ENCODE measurements around the gene CFAP65. TPM values are rescaled to one million over a fixed set of nuclear protein-coding genes. Genes with fewer than 3 reads are reported as not detected.
A peak's percentile ranks its signal among the peaks of the same experiment; 100 is the strongest.

The CFAP65 gene, protein sequence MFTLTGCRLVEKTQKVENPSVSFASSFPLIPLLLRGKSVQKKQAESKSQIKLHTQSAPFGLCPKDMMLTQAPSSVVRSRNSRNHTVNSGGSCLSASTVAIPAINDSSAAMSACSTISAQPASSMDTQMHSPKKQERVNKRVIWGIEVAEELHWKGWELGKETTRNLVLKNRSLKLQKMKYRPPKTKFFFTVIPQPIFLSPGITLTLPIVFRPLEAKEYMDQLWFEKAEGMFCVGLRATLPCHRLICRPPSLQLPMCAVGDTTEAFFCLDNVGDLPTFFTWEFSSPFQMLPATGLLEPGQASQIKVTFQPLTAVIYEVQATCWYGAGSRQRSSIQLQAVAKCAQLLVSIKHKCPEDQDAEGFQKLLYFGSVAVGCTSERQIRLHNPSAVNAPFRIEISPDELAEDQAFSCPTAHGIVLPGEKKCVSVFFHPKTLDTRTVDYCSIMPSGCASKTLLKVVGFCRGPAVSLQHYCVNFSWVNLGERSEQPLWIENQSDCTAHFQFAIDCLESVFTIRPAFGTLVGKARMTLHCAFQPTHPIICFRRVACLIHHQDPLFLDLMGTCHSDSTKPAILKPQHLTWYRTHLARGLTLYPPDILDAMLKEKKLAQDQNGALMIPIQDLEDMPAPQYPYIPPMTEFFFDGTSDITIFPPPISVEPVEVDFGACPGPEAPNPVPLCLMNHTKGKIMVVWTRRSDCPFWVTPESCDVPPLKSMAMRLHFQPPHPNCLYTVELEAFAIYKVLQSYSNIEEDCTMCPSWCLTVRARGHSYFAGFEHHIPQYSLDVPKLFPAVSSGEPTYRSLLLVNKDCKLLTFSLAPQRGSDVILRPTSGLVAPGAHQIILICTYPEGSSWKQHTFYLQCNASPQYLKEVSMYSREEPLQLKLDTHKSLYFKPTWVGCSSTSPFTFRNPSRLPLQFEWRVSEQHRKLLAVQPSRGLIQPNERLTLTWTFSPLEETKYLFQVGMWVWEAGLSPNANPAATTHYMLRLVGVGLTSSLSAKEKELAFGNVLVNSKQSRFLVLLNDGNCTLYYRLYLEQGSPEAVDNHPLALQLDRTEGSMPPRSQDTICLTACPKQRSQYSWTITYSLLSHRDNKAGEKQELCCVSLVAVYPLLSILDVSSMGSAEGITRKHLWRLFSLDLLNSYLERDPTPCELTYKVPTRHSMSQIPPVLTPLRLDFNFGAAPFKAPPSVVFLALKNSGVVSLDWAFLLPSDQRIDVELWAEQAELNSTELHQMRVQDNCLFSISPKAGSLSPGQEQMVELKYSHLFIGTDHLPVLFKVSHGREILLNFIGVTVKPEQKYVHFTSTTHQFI (N-terminal part only)
- total RNA-seq = 0.93 and 1.4 TPM in 2 replicates
- long read RNA-seq = 0 reads

DNA sequence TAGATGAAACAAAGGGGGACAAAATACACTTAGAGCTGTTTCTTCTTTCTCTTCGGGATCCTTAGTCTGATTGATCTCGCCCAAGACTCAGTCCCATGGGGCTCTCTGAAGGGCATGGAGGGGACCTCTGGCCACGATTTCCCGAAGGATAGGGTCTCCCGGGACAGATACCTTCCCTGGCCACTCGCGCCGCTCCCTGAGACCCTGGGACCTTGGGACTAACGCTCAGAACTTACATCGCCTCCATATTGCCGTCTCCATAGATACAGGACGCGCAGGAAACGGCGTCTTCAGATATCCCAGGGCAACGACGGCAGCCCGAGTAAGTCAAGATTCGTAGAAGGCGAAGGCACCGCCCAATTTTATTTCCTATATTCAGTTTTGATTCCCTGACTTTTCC, at the start of gene CFAP65:
Gene CFAP65 (minus strand): TSS at position 265 of the 400 bp plus-strand sequence. CDS start 2,468 bp downstream, outside the sequence.
- DNase-seq (ENCODE audit: low read depth, low spot score) = peak; percentile 37
- Mint-ChIP-seq H3K27ac (ENCODE audit: unreplicated experiment) (no peak within 1 kb of the TSS), H3K4me3 (peak within 1 kb of the TSS; percentile 87), H3K9me3 (no peaks in the 10 kb centered on the region), H3K4me1 (peaks cover 11% of the 10 kb centered on the region), H3K36me3 (ENCODE audit: low read depth) (no peaks in the 10 kb centered on the region), H3K27me3 (ENCODE audit: low read depth) (peaks cover 94% of the 10 kb centered on the region)
- TF ChIP-seq, protein P1, sequence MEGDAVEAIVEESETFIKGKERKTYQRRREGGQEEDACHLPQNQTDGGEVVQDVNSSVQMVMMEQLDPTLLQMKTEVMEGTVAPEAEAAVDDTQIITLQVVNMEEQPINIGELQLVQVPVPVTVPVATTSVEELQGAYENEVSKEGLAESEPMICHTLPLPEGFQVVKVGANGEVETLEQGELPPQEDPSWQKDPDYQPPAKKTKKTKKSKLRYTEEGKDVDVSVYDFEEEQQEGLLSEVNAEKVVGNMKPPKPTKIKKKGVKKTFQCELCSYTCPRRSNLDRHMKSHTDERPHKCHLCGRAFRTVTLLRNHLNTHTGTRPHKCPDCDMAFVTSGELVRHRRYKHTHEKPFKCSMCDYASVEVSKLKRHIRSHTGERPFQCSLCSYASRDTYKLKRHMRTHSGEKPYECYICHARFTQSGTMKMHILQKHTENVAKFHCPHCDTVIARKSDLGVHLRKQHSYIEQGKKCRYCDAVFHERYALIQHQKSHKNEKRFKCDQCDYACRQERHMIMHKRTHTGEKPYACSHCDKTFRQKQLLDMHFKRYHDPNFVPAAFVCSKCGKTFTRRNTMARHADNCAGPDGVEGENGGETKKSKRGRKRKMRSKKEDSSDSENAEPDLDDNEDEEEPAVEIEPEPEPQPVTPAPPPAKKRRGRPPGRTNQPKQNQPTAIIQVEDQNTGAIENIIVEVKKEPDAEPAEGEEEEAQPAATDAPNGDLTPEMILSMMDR (conservative IDR thresholded peaks at IDR 0.05) = no peak

DNA sequence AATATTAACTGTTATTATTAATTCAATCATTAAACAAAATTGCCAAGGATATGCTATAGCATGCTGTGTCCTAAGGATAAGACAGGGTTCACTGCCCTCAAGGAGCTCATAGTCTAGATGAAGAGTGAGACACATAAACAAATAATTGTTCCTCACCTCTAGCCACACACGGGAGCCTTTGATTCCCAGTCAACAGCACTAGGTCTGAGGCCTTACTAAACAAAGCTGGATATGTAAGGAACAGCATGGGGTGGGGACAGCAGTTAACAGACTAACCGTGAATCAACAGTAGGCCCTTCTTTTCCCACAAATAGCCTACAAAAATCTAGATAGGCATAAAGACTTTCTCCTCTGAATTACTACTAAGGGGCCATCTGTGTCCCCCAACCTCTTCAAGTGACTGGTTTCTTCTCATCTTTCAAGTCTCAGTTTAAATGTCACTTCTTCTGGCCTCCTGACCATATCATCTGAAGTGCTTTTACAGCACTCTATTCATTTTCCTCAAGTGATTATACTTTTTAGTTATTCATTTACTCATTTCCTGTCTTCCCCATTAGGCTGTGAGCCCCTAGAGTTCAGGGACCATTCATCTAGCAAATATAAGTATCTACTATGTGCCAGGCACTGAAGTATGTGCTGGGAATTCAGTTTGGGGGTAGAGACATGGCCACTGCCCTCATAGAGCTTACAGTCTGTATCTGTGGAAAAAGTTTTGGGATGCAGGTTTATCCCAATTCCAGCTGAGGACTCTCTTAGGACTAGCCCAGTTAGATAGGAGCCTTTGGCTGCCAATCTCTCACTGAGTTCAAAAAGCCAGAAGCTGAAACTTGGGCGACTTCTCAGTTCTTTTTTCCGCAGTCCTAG, 49.4 kb upstream of the CFAP65 start:
- H3K9me3 Mint-ChIP-seq = no peaks in the 10 kb centered on the region
- H3K27me3 Mint-ChIP-seq (ENCODE audit: low read depth) = no peaks in the 10 kb centered on the region
- TF ChIP-seq, protein P1 (conservative IDR thresholded peaks at IDR 0.05) = no peak
- H3K4me3 Mint-ChIP-seq = no peak overlapping the region
- no peak for DNase-seq (ENCODE audit: low read depth, low spot score)
- peaks cover 2% of the 10 kb centered on the region for H3K36me3 Mint-ChIP-seq (ENCODE audit: low read depth)
- peaks cover 14% of the 10 kb centered on the region for H3K4me1 Mint-ChIP-seq
- no peak overlapping the region for H3K27ac Mint-ChIP-seq (ENCODE audit: unreplicated experiment)

DNA sequence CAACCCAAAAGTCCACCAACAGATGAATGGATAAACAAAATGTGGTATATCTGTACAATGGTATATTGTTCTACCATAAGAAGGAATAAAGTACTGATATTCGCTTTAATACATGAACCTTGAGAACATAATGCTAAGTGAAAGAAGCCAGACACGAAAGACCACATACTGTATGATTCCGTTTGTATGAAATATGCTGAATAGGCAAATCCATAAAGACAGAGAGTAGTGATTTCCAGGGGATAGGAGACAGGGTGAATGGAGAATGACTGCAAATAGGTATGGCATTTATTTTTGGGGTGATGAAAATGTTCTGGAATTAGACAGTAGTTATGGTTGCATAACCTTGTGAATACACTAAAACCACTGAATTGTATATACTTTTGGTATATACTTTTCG, 48.0 kb upstream of the CFAP65 start:
- Mint-ChIP-seq H3K9me3 (no peaks in the 10 kb centered on the region), H3K36me3 (ENCODE audit: low read depth) (peaks cover 2% of the 10 kb centered on the region), H3K4me3 (no peak overlapping the region), H3K27ac (ENCODE audit: unreplicated experiment) (no peak overlapping the region), H3K27me3 (ENCODE audit: low read depth) (no peaks in the 10 kb centered on the region), H3K4me1 (peaks cover 14% of the 10 kb centered on the region)
- DNase-seq (ENCODE audit: low read depth, low spot score) = no peak
- TF ChIP-seq, protein P1 (conservative IDR thresholded peaks at IDR 0.05) = no peak

DNA sequence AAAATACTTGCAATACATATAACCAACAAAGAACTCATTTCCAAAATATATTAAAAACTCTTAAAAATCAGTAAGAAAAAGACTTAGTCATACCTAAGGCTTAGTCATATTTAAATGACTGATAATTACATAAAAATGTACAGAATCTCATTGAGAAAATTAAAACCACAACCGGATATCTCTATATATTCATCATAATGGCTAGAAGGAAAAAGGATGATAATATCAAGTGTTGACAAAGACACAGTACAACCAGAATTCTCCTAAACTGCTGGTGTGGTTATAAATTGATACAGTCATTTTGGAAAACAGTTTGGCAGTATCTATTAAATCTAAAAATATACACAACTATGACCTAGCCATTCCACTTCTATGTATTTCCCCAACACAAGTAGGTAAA, 46.5 kb upstream of the CFAP65 start:
- H3K36me3 Mint-ChIP-seq (ENCODE audit: low read depth) = peaks cover 2% of the 10 kb centered on the region
- TF ChIP-seq, protein P1 (conservative IDR thresholded peaks at IDR 0.05) = no peak
- H3K9me3 Mint-ChIP-seq = no peaks in the 10 kb centered on the region
- DNase-seq (ENCODE audit: low read depth, low spot score) = no peak
- H3K4me1 Mint-ChIP-seq = peaks cover 14% of the 10 kb centered on the region
- no peak overlapping the region for H3K4me3 Mint-ChIP-seq
- H3K27me3 Mint-ChIP-seq (ENCODE audit: low read depth) = no peaks in the 10 kb centered on the region
- no peak overlapping the region for H3K27ac Mint-ChIP-seq (ENCODE audit: unreplicated experiment)

Data from neural crest cell (in vitro differentiated cells).